ENCODE results near the gene CYP4F8. TPM values are rescaled to one million over a fixed set of nuclear protein-coding genes. Genes with fewer than 3 reads are reported as not detected.

The CYP4F8 gene
- total and polyA plus RNA-seq, 9 of the 15 experiments (the other 6 are each of a cell fraction or from before 2014, with no cell fraction given) = not detected

GRCh38 chr19:15631817-15632216 lies 16.8 kb downstream of the CYP4F8 start (continued):
- TF ChIP-seq PRMT5 (CRISPR knock-in tag; IDR thresholded peaks at IDR 0.05) (peak; percentile 82; the same call in 1 of the 2 replicates), CTCF (IDR thresholded peaks at IDR 0.05 in 2 of 3, conservative IDR thresholded peaks at IDR 0.05 in 1 of 3; ENCODE audit: insufficient read depth in 2 of 3, low read depth in 1 of 3, low read length in 3 of 3) (peak; percentile 48 to 77 (median 74); a peak in 5 of 6 replicates), ZNF79 (CRISPR knock-in tag; IDR thresholded peaks at IDR 0.05; ENCODE audit: low read depth) (no peak), MAZ (CRISPR knock-in tag; conservative IDR thresholded peaks at IDR 0.05 in 1 of 2, IDR thresholded peaks at IDR 0.05 in 1 of 2) (peak in 1 of 2 experiments; percentile 65; a peak in 2 of 4 replicates), REST (IDR thresholded peaks at IDR 0.05; ENCODE audit: borderline replicate concordance) (peak; percentile 97), REST (CRISPR knock-in tag; IDR thresholded peaks at IDR 0.05; ENCODE audit: low read depth) (peak; percentile 90), ZC3H4 (CRISPR knock-in tag; IDR thresholded peaks at IDR 0.05; ENCODE audit: borderline replicate concordance) (no peak), FOXJ2 (tag; IDR thresholded peaks at IDR 0.05) (no peak), TAF1 (IDR thresholded peaks at IDR 0.05; ENCODE audit: control insufficient read depth, extremely low read depth, insufficient read depth, low read length, severe bottlenecking) (no peak), ZHX1 (conservative IDR thresholded peaks at IDR 0.05; ENCODE audit: low read length) (no peak), ZNF655 (CRISPR knock-in tag; IDR thresholded peaks at IDR 0.05) (no peak), PURB (CRISPR knock-in tag; IDR thresholded peaks at IDR 0.05; ENCODE audit: low read depth) (no peak), KAT7 (CRISPR knock-in tag; IDR thresholded peaks at IDR 0.05; ENCODE audit: borderline replicate concordance) (no peak), CREBBP (IDR thresholded peaks at IDR 0.05; ENCODE audit: low read depth, low read length) (no peak)
